22Rv1 (cell line): ENCODE measurements around the gene RPL27.

ENCODE experiments used
- ZFX ChIP-seq: fragments of 450-650 bp; IDR thresholded peaks from 2 replicates; pipeline ENCODE4 v1.6.1; 2017; ENCODE audit warnings: antibody characterized with exemption, borderline replicate concordance
- TF ChIP-seq, protein P1 (sequence below): fragments of 450-650 bp; IDR thresholded peaks from 2 replicates; pipeline ENCODE4 v1.5.1; 2017; ENCODE audit warnings: mild to moderate bottlenecking

DNA sequence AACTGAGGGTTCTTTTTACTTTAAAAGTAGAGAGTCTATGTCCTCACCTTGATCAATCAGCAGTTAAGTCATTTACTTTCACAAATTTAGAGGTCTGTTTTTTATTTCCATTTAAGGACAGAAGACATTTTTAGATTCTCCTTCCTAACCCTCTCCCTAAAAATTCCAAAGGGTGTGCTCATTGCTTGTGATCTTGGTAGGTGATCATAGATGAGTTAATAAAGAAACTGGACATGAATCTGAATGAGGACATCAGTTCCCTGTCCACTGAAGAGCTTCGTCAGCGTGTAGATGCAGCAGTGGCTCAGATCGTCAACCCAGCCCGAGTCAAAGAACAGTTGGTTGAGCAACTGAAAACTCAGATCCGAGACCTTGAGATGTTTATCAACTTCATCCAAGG, 9.1 kb upstream of the RPL27 start:
- TF ChIP-seq, protein P1, sequence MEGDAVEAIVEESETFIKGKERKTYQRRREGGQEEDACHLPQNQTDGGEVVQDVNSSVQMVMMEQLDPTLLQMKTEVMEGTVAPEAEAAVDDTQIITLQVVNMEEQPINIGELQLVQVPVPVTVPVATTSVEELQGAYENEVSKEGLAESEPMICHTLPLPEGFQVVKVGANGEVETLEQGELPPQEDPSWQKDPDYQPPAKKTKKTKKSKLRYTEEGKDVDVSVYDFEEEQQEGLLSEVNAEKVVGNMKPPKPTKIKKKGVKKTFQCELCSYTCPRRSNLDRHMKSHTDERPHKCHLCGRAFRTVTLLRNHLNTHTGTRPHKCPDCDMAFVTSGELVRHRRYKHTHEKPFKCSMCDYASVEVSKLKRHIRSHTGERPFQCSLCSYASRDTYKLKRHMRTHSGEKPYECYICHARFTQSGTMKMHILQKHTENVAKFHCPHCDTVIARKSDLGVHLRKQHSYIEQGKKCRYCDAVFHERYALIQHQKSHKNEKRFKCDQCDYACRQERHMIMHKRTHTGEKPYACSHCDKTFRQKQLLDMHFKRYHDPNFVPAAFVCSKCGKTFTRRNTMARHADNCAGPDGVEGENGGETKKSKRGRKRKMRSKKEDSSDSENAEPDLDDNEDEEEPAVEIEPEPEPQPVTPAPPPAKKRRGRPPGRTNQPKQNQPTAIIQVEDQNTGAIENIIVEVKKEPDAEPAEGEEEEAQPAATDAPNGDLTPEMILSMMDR = no peak
- TF ChIP-seq ZFX = no peak
